GM15510 (cell line): ENCODE results near the gene MYO5A.

Experiments used
- POLR2A ChIP-seq: IDR thresholded peaks from 3 replicates; pipeline ENCODE4 v1.6.1; 2011; ENCODE audit warnings: borderline replicate concordance; ENCODE audit not compliant: insufficient read length; ENCODE audit errors: extremely low read depth

The MYO5A gene

GRCh38 chr15:52491472-52491871 lies 37.2 kb downstream of the MYO5A start:
- TF ChIP-seq POLR2A: no peak

DNA sequence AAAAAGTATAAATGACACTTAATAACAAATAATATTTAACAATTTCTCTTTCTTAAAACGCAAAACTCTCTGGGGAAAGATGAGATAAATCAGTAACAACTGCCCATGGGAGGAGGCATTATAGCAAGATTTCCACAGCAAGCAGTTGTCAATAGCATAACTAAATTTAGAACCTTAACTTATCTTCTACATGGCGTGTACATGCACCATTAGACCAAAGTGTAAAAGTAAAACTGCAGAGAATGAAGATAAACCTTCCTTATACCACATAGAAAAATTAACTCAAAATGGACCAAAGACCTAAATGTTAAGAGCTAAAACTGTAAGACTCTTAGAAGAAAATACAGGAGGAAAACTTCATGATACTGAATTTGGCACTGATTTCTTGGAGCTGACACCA lies 39.9 kb downstream of the MYO5A start:
- TF ChIP-seq POLR2A: no peak

DNA sequence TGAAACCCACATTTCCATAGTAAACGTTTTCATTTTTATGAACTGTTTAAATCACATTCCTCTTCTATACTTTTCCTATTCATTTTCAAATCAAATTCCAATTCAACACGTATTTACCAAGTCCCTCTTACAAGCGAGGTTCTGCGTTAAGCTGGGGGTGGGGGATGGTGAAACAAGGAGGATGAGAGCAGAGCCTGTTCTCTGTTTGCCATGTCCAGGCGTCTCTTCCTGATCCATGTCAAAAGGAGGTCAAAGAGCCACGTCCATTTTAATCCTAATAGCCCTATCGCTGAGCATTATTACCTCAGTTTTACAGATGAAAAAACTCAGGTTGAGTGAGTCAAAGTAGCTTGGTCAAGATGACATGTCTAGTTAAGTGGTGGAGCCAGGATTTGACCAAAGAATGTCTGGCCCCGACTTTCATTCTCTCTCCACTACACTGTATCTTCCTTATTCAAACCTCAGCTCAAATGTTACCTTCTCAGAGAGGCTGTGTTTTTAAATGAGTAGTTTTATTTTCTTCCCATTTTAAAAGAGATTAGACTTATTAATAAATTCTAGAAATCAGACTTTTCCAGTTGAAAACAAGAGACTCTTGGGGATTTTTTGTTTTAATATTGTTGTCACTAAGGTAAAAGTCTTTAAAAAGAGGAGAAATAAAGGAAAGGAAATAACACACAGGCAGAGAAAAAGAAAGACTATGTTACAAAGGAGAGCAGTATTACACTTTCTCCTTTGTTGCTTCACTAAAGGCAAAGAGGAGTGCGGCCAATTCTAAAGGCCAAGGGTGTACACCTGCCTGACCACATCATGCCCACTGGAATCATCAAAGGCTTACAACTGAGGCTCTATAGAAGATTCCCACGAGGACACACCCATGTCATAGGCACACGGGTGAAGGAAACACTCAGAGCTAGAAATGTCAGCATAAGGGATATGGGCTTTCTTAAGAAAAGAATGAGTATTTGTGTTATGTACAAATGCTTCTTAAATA lies 42.4 kb downstream of the MYO5A start:
- TF ChIP-seq POLR2A: no peak

DNA sequence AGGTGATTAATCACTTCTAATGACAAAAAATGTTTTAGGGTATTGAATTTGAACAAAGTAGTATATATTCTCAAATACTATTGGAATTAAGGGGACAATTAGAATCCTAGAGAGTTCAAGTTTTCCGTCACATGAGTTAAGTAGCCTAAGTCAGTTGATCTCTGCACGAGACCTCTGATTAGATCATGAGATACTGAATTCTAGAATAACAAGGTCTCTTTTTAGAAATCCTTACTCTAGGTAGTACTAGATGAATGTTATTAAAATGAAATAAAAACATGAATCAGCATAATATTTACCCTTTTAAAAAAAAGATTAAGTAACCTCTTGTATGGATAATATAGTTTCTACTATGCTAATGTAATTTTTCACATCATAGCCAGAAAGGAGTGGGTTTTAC lies 43.4 kb downstream of the MYO5A start:
- TF ChIP-seq POLR2A: no peak

DNA sequence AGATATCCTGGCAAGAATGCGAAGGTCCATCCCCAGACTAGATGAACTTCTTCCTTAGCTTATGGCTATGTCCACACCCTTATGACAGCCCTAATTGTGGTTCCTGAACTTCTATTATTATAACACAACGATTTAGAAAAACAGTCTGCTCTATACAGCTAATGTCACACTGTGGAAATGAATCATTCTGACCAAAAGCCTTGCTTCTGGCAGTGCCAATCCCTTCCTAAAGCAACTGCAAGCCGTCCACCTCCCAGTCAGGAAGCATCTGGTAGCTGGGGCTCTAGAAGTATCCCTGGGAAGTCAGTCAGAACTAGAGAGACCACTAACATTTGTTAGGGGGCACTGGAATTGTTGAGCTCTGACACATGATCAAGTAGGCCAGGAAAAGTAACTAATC lies 45.0 kb downstream of the MYO5A start:
- TF ChIP-seq POLR2A: no peak

- no peak for TF ChIP-seq POLR2A
These were observed 46.8 kb downstream of the MYO5A start for GRCh38 chr15:52481915-52482314.

DNA sequence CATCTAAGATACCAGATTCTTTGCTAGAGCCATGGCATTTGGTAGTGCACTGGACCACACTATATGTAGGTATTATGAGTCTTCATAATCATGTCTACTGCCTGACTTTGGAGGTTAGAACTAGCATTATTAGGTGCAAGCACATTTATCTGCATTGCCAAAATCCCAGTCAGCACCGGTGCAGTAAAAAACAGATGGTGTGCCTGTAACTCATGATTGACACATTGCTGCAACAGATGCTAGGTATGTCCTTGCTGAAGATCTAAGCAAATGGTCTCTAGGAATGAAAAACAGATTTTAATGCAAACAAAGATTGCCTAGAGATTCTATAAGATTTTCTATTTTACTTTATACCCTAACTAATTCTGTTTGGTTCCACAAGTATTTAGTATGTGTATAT lies 47.7 kb downstream of the MYO5A start:
- TF ChIP-seq POLR2A: no peak

GRCh38 chr15:52466716-52467115 lies 62.0 kb downstream of the MYO5A start:
- no peak for TF ChIP-seq POLR2A

- TF ChIP-seq POLR2A: peak; percentile 11
These were observed 62.5 kb downstream of the MYO5A start for GRCh38 chr15:52466134-52466701.

GRCh38 chr15:52464478-52464877 lies 64.2 kb downstream of the MYO5A start:
- no peak for TF ChIP-seq POLR2A

DNA sequence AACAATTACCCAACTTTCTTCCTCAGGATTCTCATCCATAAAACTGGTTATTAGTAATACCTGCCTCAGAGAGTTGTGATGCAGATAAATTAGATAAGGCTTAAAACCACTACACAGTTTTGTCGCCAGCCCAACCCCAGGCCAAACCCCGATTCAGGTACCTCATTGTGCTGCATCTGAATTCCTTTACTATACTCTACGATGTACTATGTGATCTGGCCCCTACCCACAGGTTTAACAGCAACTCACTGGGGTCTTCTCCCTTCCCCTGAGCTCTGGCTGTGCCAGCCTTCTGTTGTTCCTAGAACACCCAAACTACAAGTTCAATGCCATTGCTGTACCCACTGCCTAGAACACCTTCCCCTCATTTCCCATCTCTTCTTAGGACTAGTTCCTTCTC lies 64.6 kb downstream of the MYO5A start:
- no peak for TF ChIP-seq POLR2A

DNA sequence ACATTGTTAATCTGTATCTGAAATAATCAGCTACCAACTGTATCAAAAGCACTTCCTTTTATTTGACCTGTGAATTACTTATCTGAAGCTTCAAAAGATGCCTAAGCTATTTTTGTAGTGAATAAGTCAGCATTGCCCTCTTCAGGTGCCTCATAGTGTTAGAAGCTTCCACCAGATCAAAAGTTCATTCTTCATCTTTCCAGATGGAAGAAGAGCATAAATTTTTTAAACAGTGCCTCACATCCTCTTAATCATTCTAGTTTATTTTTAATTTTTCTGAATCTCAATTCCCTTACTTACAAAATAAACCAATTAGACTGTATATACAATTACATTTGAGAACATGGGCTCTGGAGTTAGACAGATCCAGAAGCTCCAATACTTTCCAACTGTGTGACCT lies 65.0 kb downstream of the MYO5A start:
- no peak for TF ChIP-seq POLR2A

- TF ChIP-seq POLR2A: no peak
These were observed 65.8 kb downstream of the MYO5A start for GRCh38 chr15:52462806-52463360.

DNA sequence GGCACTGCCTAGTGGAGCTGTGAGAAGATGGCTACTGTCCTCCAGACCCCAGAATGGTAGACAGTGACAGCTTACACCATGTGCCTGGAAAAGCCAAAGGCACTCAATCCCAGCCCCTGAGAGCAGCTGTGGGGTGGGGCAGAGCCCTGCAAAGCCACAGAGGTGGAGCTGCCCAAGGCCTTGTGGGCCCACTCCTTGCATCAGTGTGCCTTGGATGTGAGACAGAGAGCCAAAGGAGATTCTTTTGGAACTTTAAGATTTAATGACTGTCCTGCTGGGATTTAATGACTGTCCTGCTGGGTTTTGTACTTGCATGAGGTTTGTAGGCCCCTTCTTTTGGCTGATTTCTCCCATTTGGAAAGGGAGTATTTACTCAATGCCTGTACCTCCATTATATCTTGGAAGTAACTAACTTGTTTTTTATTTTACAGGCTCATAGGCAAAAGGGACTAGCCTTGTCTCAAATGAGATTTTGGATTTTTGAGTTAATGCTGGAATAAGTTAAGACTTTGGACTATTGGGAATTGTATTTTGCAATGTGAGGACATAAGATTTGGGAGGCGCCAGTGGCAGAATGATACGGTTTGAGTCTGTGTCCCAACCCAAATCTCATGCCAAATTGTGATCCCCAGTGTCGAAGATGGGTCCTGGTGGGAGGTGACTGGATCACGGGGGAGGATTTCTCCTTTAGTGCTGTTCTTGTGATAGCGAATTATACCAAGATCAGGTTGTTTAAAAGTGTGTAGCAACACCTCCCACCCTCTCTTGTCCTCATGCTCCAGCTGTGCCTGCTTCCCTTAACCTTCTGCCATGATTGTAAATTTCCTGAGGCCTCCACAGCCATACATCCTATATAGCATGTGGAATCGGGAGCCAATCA lies 80.4 kb downstream of the MYO5A start:
- no peak for TF ChIP-seq POLR2A

DNA sequence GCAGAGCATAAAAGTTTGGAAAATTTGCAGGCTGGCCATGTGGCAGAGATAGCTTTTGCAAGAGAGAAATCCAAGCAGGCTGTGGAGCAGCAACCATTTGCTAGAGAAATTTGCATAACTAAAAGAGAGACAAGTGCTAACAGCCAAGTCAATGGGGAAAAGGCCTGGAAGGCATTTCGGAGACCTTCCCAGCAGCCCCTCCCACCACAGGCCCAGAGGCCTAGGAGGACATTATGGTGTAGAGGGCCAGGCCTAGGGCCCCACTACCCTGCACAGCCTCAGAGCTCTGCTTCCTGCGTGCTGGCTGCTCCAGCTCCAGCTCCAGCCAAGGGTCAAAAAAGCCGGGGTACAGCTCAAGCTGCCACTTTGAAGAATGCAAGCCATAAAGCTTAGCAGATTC lies 82.7 kb downstream of the MYO5A start:
- TF ChIP-seq POLR2A: no peak
